GM21786 (cell line): ENCODE measurements around the gene PLAU.
"Not testable (repeated sequence)": the region's sequence is repeated elsewhere in the genome, so short reads cannot be mapped to it uniquely, and the experiment has no call there.

Experiments
- ATAC-seq: cut with Tn5 transposase; IDR thresholded peaks from one replicate; pipeline ENCODE4 v1.9.1; 2021; ENCODE audit not compliant: unreplicated experiment

Gene PLAU

GRCh38 chr10:73948947-73949633 lies 38.2 kb downstream of the PLAU start:
- ATAC-seq, result no peak

- ATAC-seq, result no peak
Measured at GRCh38 chr10:73950155-73950948, 39.4 kb downstream of the PLAU start.

GRCh38 chr10:73953665-73954064 lies 42.7 kb downstream of the PLAU start:
- no peak for ATAC-seq

- no peak for ATAC-seq
Measured at GRCh38 chr10:73954737-73955136, 43.8 kb downstream of the PLAU start.

GRCh38 chr10:73955719-73956118 lies 44.8 kb downstream of the PLAU start:
- ATAC-seq, result no peak

- ATAC-seq, result peak; percentile 49
Measured at GRCh38 chr10:73956476-73957359, 45.8 kb downstream of the PLAU start.

- ATAC-seq, result peak; percentile 38
Measured at GRCh38 chr10:73959484-73960243, 48.7 kb downstream of the PLAU start.

GRCh38 chr10:73962386-73962785 lies 51.5 kb downstream of the PLAU start:
- ATAC-seq, result no peak

- not testable (repeated sequence) for ATAC-seq
Measured at GRCh38 chr10:73963533-73963932, 52.6 kb downstream of the PLAU start.

GRCh38 chr10:73964743-73965142 lies 53.8 kb downstream of the PLAU start:
- ATAC-seq, result no peak

- ATAC-seq, result not testable (repeated sequence)
Measured at GRCh38 chr10:73965267-73965889, 54.4 kb downstream of the PLAU start.

- no peak for ATAC-seq
Measured at GRCh38 chr10:73965890-73966768, 55.2 kb downstream of the PLAU start.

GRCh38 chr10:73967022-73967429 lies 56.1 kb downstream of the PLAU start:
- no peak for ATAC-seq
